HUES64 (cell line): ENCODE data around the gene RHBDF1.
"Not testable (repeated sequence)": the region's sequence is repeated elsewhere in the genome, so short reads cannot be mapped to it uniquely, and the experiment has no call there.

ENCODE experiments used
- H3K27ac ChIP-seq: 2 replicates; pipeline ENCODE4 v1.7.0; 2013; ENCODE audit warnings: low read depth, low read length, inconsistent platforms
- H3K27me3 ChIP-seq: 2 replicates; pipeline ENCODE4 v1.6.1; 2013; ENCODE audit warnings: mild to moderate bottlenecking, low read length; ENCODE audit not compliant: insufficient read depth
- H3K36me3 ChIP-seq: 2 replicates; pipeline ENCODE4 v1.6.1; 2013; ENCODE audit warnings: mild to moderate bottlenecking, low read length; ENCODE audit not compliant: insufficient read depth
- H3K4me1 ChIP-seq: 2 replicates; pipeline ENCODE4 v1.6.1; 2013; ENCODE audit warnings: mild to moderate bottlenecking, low read length, moderate library complexity; ENCODE audit not compliant: insufficient read depth
- H3K4me3 ChIP-seq: 2 replicates; pipeline ENCODE4 v1.5.1; 2013; ENCODE audit warnings: mild to moderate bottlenecking, low read length, moderate library complexity
- H3K9ac ChIP-seq: 2 replicates; pipeline ENCODE4 v1.6.1; 2013; ENCODE audit warnings: mild to moderate bottlenecking, low read depth, low read length
- H3K9me3 ChIP-seq: 2 replicates; pipeline ENCODE4 v1.6.1; 2013; ENCODE audit warnings: low read depth, low read length; ENCODE audit not compliant: insufficient read depth
- whole genome bisulfite sequencing: fragments of 150-250, 120-280 bp; methylation state at CpG from one replicate; pipeline ENCODE4 v1.1.7; 2013; ENCODE audit warnings: missing lambda C conversion rate; 5-methylcytosine and 5-hydroxymethylcytosine counted together

Gene RHBDF1

DNA sequence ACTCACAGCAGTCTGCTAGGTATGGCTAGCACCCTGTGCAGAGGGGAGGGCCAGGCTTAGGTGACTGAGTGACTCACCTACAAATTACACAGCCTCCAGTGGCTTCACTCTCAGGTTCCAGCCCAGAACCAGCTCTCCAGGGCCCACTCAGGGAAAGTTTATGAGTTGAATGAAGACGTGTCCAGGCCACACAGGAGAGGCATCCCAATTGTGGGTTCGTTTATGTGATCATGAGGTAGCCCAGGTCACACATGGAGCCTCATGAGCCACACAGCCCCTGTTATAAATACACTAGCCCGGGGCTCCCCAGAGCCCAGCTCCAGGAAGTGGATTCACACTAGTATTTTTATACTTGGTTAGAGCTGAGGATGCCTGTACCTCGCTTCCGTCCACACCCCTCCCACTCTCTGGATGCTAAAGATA lies 46.5 kb downstream of the RHBDF1 start:
- not testable (repeated sequence) for H3K9ac ChIP-seq, H3K27me3 ChIP-seq, H3K36me3 ChIP-seq, H3K4me3 ChIP-seq, H3K27ac ChIP-seq, H3K9me3 ChIP-seq, H3K4me1 ChIP-seq
- WGBS, result 80% methylated on average over 1 of the region's 5 CpGs

GRCh38 chr16:24151-24550 lies 48.3 kb downstream of the RHBDF1 start:
- H3K27me3 ChIP-seq, H3K4me3 ChIP-seq, H3K4me1 ChIP-seq, H3K9ac ChIP-seq, H3K36me3 ChIP-seq, H3K27ac ChIP-seq, H3K9me3 ChIP-seq: not testable (repeated sequence)
- 80% methylated on average over 1 of the region's 22 CpGs for WGBS

- H3K27me3 ChIP-seq, H3K36me3 ChIP-seq, H3K27ac ChIP-seq, H3K4me1 ChIP-seq, H3K9ac ChIP-seq, H3K9me3 ChIP-seq, H3K4me3 ChIP-seq: not testable (repeated sequence)
- 87% methylated on average over 11 of the region's 12 CpGs for WGBS
Measured at GRCh38 chr16:20886-21285, 51.5 kb downstream of the RHBDF1 start.

GRCh38 chr16:17062-17765 lies 55.2 kb downstream of the RHBDF1 start:
- not testable (repeated sequence) for H3K36me3 ChIP-seq, H3K9ac ChIP-seq, H3K4me1 ChIP-seq, H3K27ac ChIP-seq, H3K4me3 ChIP-seq, H3K27me3 ChIP-seq, H3K9me3 ChIP-seq
- no CpG with 5 or more reads among the region's 20 CpGs for WGBS

- H3K27me3 ChIP-seq, H3K4me3 ChIP-seq, H3K36me3 ChIP-seq, H3K27ac ChIP-seq, H3K9ac ChIP-seq, H3K9me3 ChIP-seq, H3K4me1 ChIP-seq: not testable (repeated sequence)
- WGBS, result 5% methylated on average over 6 of the region's 27 CpGs
Measured at GRCh38 chr16:10772-11171, 61.7 kb downstream of the RHBDF1 start.

- Histone ChIP-seq H3K4me1 (no peaks in the 10 kb centered on the region), H3K9me3 (no peaks in the 10 kb centered on the region), H3K4me3 (peak overlapping the region; percentile 32; the same call in 1 of the 2 replicates), H3K27me3 (no peaks in the 10 kb centered on the region), H3K9ac (no peak overlapping the region), H3K27ac (no peak overlapping the region), H3K36me3 (no peaks in the 10 kb centered on the region)
- WGBS, result 54% methylated on average over 10 of the region's 48 CpGs
Measured at GRCh38 chr16:9903-10665, 62.3 kb downstream of the RHBDF1 start.
